Activated CD4-positive, alpha-beta memory T cell treated with anti-CD3 and anti-CD28 coated beads for 36 hours (primary cell): Measurements from ENCODE around the gene MAML2. TPM values are rescaled to one million over a fixed set of nuclear protein-coding genes. Genes with fewer than 3 reads are reported as not detected.

Experiments
- CTCF ChIA-PET: fragments of 350-600 bp; sonication (Branson Sonifier 250); formaldehyde crosslinking; loops from one replicate; lab custom pipeline; 2021; ENCODE audit warnings: antibody characterized with exemption, inconsistent platforms; lab: Charles Lee
- POLR2A ChIA-PET: fragments of 350-600 bp; sonication (Branson Sonifier 250); formaldehyde crosslinking; loops from one replicate; lab custom pipeline; 2021; ENCODE audit warnings: antibody characterized with exemption; lab: Charles Lee
- DNase-seq: peaks from one replicate; pipeline ENCODE4 v3.0.0-alpha.2; 2020
- H3K27ac Mint-ChIP-seq: one replicate; pipeline ENCODE4 v1.8.0; 2021; ENCODE audit warnings: mixed read lengths
- H3K27me3 Mint-ChIP-seq: one replicate; pipeline ENCODE4 v1.8.0; 2021; ENCODE audit warnings: mixed read lengths
- H3K36me3 Mint-ChIP-seq: one replicate; pipeline ENCODE4 v1.8.0; 2021; ENCODE audit warnings: mixed read lengths
- H3K4me1 Mint-ChIP-seq: one replicate; pipeline ENCODE4 v1.8.0; 2021; ENCODE audit warnings: low read depth, mixed read lengths
- H3K4me3 Mint-ChIP-seq: one replicate; pipeline ENCODE4 v1.8.0; 2021; ENCODE audit warnings: mild to moderate bottlenecking, mixed read lengths
- H3K9me3 Mint-ChIP-seq: one replicate; pipeline ENCODE4 v1.8.0; 2021; ENCODE audit warnings: mixed read lengths
- intact Hi-C: fragments of 100-400 bp; cut with micrococcal nuclease; formaldehyde crosslinking; loops from one replicate; pipeline ENCODE4 v1.15.1; 2023
- total RNA-seq, 2 experiments: library from RNA; stranded (reverse); gene quantifications; one replicate each; pipeline ENCODE4 v1.2.3, GENCODE V29; 2021

MAML2 gene
- total RNA-seq, 2 experiments from 2014 or later, result 24.2 TPM

DNA sequence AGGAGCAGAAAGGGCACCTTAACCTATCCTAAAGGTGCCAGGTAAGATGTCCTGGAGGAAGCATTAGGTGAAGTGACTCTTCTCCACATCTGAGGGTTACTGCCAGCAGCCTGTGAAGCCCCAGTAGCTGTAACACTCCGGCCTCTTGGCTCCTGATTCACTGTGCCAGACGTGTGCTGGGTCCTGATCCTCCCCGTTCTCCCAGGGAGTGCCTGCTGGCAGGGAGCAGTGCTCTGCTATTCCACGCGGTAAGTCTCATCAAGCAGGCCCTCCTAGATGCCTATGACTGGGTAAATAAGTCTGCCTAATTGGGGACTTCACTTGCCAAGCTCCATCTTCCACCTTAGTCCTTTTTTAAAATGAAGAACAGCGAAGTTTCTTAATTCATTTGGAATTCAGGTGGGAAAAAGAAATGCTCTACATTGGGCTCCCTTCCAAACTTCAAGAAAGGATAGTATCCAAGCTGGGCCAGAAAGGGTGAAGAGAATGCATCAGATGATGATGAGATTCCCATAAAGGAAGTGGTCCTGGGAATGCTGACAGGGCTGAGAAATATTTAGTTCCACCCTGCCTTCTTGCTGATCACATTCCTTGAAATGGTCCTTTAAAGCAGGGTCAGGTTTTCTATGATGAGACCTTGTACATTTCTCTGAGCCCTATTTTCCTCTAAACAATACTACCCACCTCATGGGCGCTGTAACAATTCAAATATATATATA lies 188.0 kb downstream of the MAML2 start:
- ChIA-PET CTCF (interaction anchor here (0.7 to 1.8 kb wide), 10 partner anchors 15 to 239 kb away, joined by 3 to 13 read pairs (median 4); partner anchors contain the start of gene MAML2), POLR2A (interaction anchor here (0.8 to 1.5 kb wide), 2 partner anchors 34 to 185 kb away, joined by 3 to 7 read pairs; no protein-coding TSS in a partner anchor)
- intact Hi-C loops, result no loop called here
- no peak for DNase-seq
- Mint-ChIP-seq H3K9me3 (no peaks in the 10 kb centered on the region), H3K27me3 (no peaks in the 10 kb centered on the region), H3K36me3 (peaks cover 10% of the 10 kb centered on the region), H3K4me1 (peaks cover 61% of the 10 kb centered on the region), H3K4me3 (no peak overlapping the region), H3K27ac (peak overlapping the region; percentile 77)

DNA sequence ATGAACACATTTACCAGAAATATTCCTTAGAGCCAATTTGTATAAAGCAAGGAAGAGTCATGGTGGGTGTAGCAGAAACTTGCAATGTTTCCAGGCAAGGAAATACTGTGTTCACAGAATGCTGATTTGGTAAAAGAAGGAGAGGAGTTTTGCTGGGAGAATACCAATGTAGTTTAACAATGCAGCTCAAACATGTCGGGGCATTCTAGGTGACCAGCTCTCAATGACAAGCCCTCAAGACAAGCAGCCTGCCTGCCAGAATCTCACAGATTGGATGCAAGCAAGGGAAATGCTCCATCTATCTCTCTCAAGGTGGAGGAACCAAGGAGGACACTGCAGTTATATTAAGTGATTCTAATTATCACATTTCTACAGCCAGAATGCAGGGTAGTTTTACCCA lies 190.4 kb downstream of the MAML2 start:
- no peaks in the 10 kb centered on the region for H3K9me3 Mint-ChIP-seq
- H3K27ac Mint-ChIP-seq, result peak overlapping the region; percentile 65
- POLR2A ChIA-PET, result no interaction called here
- CTCF ChIA-PET, result no interaction called here
- H3K4me1 Mint-ChIP-seq, result peaks cover 58% of the 10 kb centered on the region
- H3K4me3 Mint-ChIP-seq, result no peak overlapping the region
- intact Hi-C loops, result no loop called here
- H3K27me3 Mint-ChIP-seq, result no peaks in the 10 kb centered on the region
- peaks cover 16% of the 10 kb centered on the region for H3K36me3 Mint-ChIP-seq
- no peak for DNase-seq

DNA sequence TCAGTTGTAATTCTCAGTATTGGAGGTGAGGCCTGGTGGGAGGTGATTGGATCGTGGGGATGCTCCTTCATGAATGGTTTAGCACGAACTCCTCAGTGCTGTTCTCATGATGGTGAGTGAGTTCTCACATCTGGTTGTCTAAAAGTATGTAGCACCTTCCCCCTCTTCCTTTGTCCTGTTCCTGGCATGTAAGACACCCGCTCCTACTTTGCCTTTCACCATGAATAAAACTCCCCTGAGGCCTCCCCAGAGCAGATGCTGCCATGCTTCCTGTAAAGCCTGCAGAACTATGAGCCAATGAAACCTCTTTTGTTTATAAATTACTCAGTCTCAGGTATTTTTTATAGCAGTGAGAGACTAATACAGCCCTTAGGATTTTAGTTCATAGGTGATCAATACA lies 191.5 kb downstream of the MAML2 start:
- no peak overlapping the region for H3K27ac Mint-ChIP-seq
- DNase-seq, result peak; percentile 44
- intact Hi-C loops, result no loop called here
- no peaks in the 10 kb centered on the region for H3K9me3 Mint-ChIP-seq
- POLR2A ChIA-PET, result no interaction called here
- H3K36me3 Mint-ChIP-seq, result peaks cover 14% of the 10 kb centered on the region
- CTCF ChIA-PET, result interaction anchor here (0.7 to 1.0 kb wide), 2 partner anchors 18 to 204 kb away, joined by 3 read pairs; no protein-coding TSS in a partner anchor
- no peaks in the 10 kb centered on the region for H3K27me3 Mint-ChIP-seq
- peaks cover 49% of the 10 kb centered on the region for H3K4me1 Mint-ChIP-seq
- no peak overlapping the region for H3K4me3 Mint-ChIP-seq

DNA sequence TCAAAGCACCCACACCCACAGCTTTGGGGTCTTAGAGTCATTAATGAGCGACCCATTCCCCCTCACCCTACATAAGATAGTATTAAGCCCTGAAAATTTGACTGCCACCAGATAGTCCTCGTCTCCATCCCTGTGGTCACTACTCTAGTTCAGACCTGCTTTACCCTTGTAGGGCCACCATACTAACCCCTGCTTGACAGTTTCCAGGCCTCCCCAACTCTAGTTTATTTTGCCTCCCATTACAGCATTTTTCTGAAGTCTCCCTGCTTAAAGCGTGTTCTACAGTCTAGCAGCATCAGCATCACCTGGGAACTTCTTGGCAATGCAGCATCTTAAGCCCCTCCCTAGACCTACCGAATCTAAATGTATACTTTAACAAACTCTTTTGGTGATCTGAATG lies 192.4 kb downstream of the MAML2 start:
- ChIA-PET POLR2A (interaction anchor here (1.1 kb wide), 1 partner anchor 117 kb away, joined by 3 read pairs; no protein-coding TSS in a partner anchor), CTCF (interaction anchor here (1.0 kb wide), 1 partner anchor 18 kb away, joined by 3 read pairs; no protein-coding TSS in a partner anchor)
- DNase-seq, result no peak
- H3K36me3 Mint-ChIP-seq, result peaks cover 16% of the 10 kb centered on the region
- intact Hi-C loops, result no loop called here
- no peaks in the 10 kb centered on the region for H3K9me3 Mint-ChIP-seq
- peaks cover 42% of the 10 kb centered on the region for H3K4me1 Mint-ChIP-seq
- H3K4me3 Mint-ChIP-seq, result no peak overlapping the region
- H3K27ac Mint-ChIP-seq, result no peak overlapping the region
- no peaks in the 10 kb centered on the region for H3K27me3 Mint-ChIP-seq

DNA sequence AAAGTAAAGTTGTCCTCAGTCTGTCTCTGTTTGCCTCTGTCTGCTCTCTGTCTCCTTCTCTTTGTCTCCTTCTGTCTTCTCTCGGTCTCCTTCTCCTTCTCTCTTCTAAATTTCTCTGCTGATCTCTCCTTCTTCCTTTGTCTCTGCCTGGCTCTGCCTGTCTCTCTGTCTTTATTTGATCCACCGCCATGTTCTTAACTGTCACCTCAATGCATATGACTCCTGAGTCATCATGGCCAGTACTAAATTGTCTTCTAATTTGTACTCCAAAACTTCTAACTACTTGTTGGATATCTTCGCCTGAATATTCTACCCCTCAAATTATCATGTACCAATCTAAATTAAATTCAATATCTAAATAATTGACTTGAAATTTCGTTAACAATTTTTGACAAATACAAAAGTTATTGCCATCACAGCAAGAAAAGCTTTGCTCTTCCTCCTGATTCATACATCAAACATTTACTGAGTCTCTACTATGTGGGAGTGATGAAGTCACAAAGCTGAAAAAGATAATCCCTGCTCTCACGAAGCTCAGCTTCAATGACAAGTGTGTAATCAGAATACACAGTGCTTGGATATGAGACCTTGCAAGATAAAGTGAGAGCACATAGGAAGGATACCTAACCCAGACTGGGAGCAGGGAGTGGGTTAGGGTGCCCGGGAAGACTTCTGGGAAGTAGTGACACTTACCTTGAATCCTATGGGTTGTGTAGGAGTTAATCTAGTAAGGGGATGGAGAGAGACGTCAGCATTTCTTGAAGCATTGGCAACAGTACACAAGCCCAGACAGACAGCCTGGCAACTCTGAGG lies 193.0 kb downstream of the MAML2 start:
- no peak overlapping the region for H3K27ac Mint-ChIP-seq
- no peaks in the 10 kb centered on the region for H3K9me3 Mint-ChIP-seq
- ChIA-PET CTCF (no interaction called here), POLR2A (interaction anchor here (1.1 kb wide), 1 partner anchor 118 kb away, joined by 3 read pairs; no protein-coding TSS in a partner anchor)
- peaks cover 41% of the 10 kb centered on the region for H3K4me1 Mint-ChIP-seq
- H3K4me3 Mint-ChIP-seq, result no peak overlapping the region
- H3K36me3 Mint-ChIP-seq, result peaks cover 19% of the 10 kb centered on the region
- intact Hi-C loops, result loop anchor here (1.0 to 5.0 kb wide), 2 partner anchors 138 to 228 kb away; partner anchors contain the start of gene MTMR2
- DNase-seq, result no peak
- no peaks in the 10 kb centered on the region for H3K27me3 Mint-ChIP-seq

DNA sequence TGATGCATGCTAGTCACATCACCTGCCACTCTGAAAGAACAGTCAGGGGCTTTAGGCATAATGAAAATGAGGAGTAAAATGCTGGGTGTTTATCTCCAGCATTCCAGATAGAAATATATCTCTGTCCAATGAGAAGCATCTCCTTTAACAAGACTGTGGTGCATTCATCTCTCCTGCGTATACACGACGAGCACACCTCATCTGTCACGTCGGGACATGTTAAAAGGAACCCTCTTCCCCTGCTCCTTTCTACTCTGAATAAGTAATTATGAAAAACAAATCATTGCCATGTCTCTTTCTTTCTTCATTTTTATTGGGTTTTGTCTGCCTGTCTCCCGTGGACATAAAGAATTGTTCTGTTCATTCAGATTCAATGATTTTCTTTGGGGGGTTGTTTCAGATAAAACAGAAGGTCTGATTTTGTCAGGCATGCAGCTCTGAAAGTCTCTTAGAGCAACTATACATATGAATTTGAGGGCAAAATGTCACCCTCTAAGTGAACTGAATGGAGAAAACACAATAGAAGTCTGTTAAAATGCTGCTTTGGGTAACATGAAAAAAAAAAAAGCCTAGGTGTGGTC lies 195.0 kb downstream of the MAML2 start:
- H3K27ac Mint-ChIP-seq, result no peak overlapping the region
- CTCF ChIA-PET, result no interaction called here
- POLR2A ChIA-PET, result interaction anchor here (0.6 kb wide), 1 partner anchor 110 kb away, joined by 4 read pairs; no protein-coding TSS in a partner anchor

DNA sequence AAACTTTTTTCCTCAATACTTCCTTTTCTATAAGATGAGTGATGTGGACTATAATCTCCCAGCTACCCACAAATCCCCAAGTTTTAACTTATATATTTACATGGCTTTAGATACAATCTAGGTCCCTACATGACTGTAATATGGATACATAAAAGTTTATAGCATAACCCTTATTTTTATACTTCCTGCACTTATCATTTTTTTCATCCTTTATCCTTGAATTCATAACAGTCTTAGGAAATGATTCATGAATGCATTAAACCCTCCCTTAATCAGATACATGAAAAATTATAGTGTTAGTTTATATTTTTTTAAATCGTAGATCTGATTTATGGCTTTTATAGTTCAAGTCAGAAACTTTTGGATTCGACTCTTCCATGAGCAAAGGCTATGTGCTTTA lies 195.8 kb downstream of the MAML2 start:
- ChIA-PET POLR2A (no interaction called here), CTCF (no interaction called here)
- intact Hi-C loops, result loop anchor here (5.0 kb wide), 1 partner anchor 225 kb away; the partner anchor contains the start of gene MTMR2
- H3K36me3 Mint-ChIP-seq, result peaks cover 13% of the 10 kb centered on the region
- H3K9me3 Mint-ChIP-seq, result no peaks in the 10 kb centered on the region
- H3K4me1 Mint-ChIP-seq, result peaks cover 30% of the 10 kb centered on the region
- no peaks in the 10 kb centered on the region for H3K27me3 Mint-ChIP-seq
- no peak for DNase-seq
- no peak overlapping the region for H3K4me3 Mint-ChIP-seq
- H3K27ac Mint-ChIP-seq, result no peak overlapping the region

More for the DNA sequence above, 195.0 kb downstream of the MAML2 start:
- no peaks in the 10 kb centered on the region for H3K9me3 Mint-ChIP-seq
- peaks cover 19% of the 10 kb centered on the region for H3K36me3 Mint-ChIP-seq
- DNase-seq, result no peak
- H3K4me3 Mint-ChIP-seq, result no peak overlapping the region
- H3K4me1 Mint-ChIP-seq, result peaks cover 37% of the 10 kb centered on the region
- intact Hi-C loops, result loop anchor here (5.0 kb wide), 1 partner anchor 226 kb away; the partner anchor contains the start of gene MTMR2
- H3K27me3 Mint-ChIP-seq, result no peaks in the 10 kb centered on the region

DNA sequence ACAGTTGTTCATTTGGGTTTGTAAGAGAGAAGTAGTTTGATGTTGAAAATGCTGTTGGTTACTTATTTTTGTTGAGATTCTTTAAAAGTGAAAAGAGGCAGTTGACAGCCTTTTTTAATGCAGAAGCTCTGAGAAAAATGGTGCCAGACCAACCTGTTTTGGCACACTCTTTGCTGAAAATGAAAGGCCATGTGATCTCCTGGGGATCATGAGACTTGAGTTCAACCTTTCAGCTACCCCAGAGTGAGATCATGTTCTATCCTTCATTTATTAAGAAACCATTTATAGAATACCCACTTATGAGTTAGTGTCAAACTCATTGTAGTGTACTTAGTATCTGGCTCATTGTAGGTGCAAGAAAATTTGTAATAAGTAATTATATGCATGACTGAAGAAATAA lies 196.2 kb downstream of the MAML2 start:
- peaks cover 30% of the 10 kb centered on the region for H3K4me1 Mint-ChIP-seq
- intact Hi-C loops, result loop anchor here (5.0 kb wide), 1 partner anchor 224 kb away; the partner anchor contains the start of gene MTMR2
- no peak overlapping the region for H3K4me3 Mint-ChIP-seq
- ChIA-PET CTCF (no interaction called here), POLR2A (no interaction called here)
- no peak for DNase-seq
- no peak overlapping the region for H3K27ac Mint-ChIP-seq
- peaks cover 12% of the 10 kb centered on the region for H3K36me3 Mint-ChIP-seq
- H3K27me3 Mint-ChIP-seq, result no peaks in the 10 kb centered on the region
- H3K9me3 Mint-ChIP-seq, result no peaks in the 10 kb centered on the region

DNA sequence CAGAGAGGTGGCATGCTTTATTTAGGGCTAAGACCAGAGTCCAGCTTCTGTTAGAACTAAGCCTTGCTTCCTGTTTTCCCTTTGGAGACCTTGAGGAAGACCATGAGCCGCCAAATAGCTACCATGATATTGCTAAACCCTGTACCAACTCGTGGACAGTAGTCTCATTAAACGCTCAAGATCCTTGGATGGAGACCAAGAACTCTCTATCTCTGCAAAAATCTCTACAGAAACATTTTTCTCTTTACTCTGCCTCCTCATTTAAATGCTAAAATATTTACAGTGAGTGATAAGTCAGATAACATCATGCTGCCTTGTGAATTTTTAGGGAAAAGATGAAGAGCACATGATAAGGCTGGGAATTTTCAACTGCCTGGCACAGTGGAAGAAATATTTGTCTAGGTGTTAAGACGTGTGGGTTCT lies 197.8 kb downstream of the MAML2 start:
- CTCF ChIA-PET, result no interaction called here
- POLR2A ChIA-PET, result no interaction called here
- no peak for DNase-seq
- H3K4me1 Mint-ChIP-seq, result peaks cover 44% of the 10 kb centered on the region
- no peak overlapping the region for H3K4me3 Mint-ChIP-seq
- peaks cover 12% of the 10 kb centered on the region for H3K36me3 Mint-ChIP-seq
- intact Hi-C loops, result loop anchor here (5.0 kb wide), 1 partner anchor 223 kb away; the partner anchor contains the start of gene MTMR2
- H3K27ac Mint-ChIP-seq, result no peak overlapping the region
- H3K9me3 Mint-ChIP-seq, result no peaks in the 10 kb centered on the region
- H3K27me3 Mint-ChIP-seq, result no peaks in the 10 kb centered on the region

DNA sequence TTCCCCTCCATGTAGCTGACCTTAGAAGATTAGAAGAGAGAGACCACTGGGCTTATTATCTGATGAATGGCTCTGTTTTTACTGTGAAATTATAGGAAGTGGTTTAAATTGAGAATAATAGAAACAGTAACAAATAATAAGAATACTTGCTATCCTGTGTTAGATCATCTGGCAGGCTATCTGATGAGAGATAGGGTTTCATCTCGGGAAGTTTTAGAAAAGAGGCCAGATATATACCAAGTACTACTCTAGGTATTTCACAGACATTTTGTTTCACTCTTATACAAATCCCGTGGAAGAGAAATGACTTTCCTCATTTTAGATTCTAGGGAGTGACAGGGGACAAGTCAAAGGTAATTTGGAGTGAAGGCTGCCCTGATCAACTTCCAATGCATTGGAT lies 198.4 kb downstream of the MAML2 start:
- peaks cover 50% of the 10 kb centered on the region for H3K4me1 Mint-ChIP-seq
- H3K27ac Mint-ChIP-seq, result no peak overlapping the region
- POLR2A ChIA-PET, result no interaction called here
- intact Hi-C loops, result no loop called here
- H3K36me3 Mint-ChIP-seq, result peaks cover 12% of the 10 kb centered on the region
- no peak for DNase-seq
- no peaks in the 10 kb centered on the region for H3K9me3 Mint-ChIP-seq
- no peak overlapping the region for H3K4me3 Mint-ChIP-seq
- CTCF ChIA-PET, result no interaction called here
- H3K27me3 Mint-ChIP-seq, result no peaks in the 10 kb centered on the region

DNA sequence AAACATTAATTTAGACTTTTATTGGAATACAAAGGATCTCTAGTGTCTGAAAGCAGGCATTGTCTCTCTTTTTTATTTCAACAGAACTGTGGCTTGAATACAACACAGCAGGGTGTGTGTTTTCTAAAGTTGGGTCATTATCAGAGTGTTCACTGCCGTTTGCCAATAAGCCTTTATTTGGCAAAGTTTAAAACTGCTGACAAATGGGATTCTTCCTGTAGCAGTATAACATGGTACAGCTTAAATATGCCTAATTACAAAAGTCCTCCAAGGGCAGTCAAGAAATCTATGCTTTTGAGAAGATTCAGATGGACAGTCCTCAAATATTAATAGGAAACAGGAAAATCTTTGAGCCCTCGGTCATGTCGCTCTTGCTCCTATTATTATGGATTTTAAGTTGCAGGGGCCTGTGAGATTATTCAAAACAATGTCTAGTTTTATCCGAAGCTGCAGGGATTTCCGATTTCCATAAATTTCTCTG lies 199.9 kb downstream of the MAML2 start:
- Mint-ChIP-seq H3K9me3 (no peaks in the 10 kb centered on the region), H3K27ac (no peak overlapping the region), H3K27me3 (no peaks in the 10 kb centered on the region), H3K36me3 (peaks cover 9% of the 10 kb centered on the region), H3K4me3 (no peak overlapping the region), H3K4me1 (peaks cover 55% of the 10 kb centered on the region)
- intact Hi-C loops, result no loop called here
- POLR2A ChIA-PET, result no interaction called here
- CTCF ChIA-PET, result no interaction called here
- no peak for DNase-seq
